AG04449 (cell line): ENCODE data around the gene RNF112.

Experiments used
- CTCF ChIA-PET: fragments of 350-600 bp; formaldehyde crosslinking; extraction: SDS; loops from one replicate; lab custom pipeline; 2021; ENCODE audit warnings: antibody characterized with exemption; lab: Yijun Ruan, JAX
- POLR2A ChIA-PET: fragments of 400-600, 350-600 bp; formaldehyde crosslinking; extraction: SDS; loops from one replicate; lab custom pipeline; 2020; ENCODE audit warnings: antibody characterized with exemption, inconsistent platforms; lab: Yijun Ruan, JAX
- DNase-seq: peaks from one replicate; pipeline ENCODE4 v3.0.0-alpha.2; 2010; ENCODE audit warnings: low read depth, low spot score
- H3K4me3 ChIP-seq: 2 replicates; pipeline ENCODE4 v1.5.1; 2011; ENCODE audit warnings: low read depth, mild to moderate bottlenecking, control low read depth, low read length
- TF ChIP-seq, protein P1 (sequence below): IDR thresholded peaks from one replicate; pipeline ENCODE4 v1.5.1; 2011; ENCODE audit warnings: mild to moderate bottlenecking, moderate library complexity, low read length, control low read depth, inconsistent platforms; ENCODE audit not compliant: insufficient read depth; ENCODE audit errors: missing control alignments

RNF112 gene

DNA sequence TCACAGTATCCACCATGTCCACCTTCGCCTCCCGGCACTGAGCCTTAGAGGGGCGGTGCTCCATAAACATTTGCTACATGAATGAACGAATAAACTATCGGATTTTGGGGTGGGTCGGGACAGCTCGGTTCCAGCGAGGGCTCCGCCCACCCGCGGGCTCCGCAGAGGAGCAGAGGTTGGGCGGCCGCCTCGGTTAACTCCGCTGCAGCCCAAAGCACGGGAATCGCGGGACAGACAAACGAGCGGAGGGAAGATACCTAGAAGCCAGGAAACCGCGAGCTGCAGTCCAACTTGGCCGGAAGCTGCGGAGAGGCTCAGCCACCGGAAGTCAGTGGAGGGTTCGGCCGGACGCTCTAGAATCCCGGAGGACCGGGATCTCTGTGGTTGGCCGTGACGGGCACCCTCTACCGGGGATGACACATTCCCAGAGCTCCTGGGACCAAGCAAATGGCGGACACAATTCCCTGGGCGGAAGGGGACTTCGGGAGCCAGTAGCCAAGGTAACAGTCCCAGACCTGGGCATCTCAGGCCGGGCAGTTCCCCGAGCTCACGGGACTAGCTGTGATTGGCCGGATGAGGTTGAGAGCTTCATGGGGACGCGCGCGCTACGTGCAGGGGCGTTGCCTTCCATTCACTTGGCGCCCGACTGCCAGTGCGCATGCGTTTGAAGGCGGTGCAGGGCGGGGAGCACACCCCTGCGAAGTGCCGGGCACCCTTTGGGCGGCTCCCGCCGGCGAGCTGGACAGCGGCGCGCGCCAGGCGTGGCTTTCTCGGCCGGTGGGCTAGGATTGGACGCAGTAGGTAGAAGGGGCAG is 33.2 kb upstream of the RNF112 start:
- ChIA-PET CTCF (interaction anchor here (0.9 to 4.4 kb wide), 13 partner anchors 9 to 389 kb away, joined by 3 to 42 read pairs (median 4); partner anchors contain the start of genes B9D1 and MFAP4), POLR2A (interaction anchor here (0.8 to 2.5 kb wide), 9 partner anchors 10 to 70 kb away, joined by 3 to 39 read pairs (median 9); partner anchors contain the start of genes B9D1 and MFAP4)
- TF ChIP-seq, protein P1, sequence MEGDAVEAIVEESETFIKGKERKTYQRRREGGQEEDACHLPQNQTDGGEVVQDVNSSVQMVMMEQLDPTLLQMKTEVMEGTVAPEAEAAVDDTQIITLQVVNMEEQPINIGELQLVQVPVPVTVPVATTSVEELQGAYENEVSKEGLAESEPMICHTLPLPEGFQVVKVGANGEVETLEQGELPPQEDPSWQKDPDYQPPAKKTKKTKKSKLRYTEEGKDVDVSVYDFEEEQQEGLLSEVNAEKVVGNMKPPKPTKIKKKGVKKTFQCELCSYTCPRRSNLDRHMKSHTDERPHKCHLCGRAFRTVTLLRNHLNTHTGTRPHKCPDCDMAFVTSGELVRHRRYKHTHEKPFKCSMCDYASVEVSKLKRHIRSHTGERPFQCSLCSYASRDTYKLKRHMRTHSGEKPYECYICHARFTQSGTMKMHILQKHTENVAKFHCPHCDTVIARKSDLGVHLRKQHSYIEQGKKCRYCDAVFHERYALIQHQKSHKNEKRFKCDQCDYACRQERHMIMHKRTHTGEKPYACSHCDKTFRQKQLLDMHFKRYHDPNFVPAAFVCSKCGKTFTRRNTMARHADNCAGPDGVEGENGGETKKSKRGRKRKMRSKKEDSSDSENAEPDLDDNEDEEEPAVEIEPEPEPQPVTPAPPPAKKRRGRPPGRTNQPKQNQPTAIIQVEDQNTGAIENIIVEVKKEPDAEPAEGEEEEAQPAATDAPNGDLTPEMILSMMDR, result peak; percentile 9
- peak overlapping the region; percentile 87 for H3K4me3 ChIP-seq
- DNase-seq, result peak; percentile 90

DNA sequence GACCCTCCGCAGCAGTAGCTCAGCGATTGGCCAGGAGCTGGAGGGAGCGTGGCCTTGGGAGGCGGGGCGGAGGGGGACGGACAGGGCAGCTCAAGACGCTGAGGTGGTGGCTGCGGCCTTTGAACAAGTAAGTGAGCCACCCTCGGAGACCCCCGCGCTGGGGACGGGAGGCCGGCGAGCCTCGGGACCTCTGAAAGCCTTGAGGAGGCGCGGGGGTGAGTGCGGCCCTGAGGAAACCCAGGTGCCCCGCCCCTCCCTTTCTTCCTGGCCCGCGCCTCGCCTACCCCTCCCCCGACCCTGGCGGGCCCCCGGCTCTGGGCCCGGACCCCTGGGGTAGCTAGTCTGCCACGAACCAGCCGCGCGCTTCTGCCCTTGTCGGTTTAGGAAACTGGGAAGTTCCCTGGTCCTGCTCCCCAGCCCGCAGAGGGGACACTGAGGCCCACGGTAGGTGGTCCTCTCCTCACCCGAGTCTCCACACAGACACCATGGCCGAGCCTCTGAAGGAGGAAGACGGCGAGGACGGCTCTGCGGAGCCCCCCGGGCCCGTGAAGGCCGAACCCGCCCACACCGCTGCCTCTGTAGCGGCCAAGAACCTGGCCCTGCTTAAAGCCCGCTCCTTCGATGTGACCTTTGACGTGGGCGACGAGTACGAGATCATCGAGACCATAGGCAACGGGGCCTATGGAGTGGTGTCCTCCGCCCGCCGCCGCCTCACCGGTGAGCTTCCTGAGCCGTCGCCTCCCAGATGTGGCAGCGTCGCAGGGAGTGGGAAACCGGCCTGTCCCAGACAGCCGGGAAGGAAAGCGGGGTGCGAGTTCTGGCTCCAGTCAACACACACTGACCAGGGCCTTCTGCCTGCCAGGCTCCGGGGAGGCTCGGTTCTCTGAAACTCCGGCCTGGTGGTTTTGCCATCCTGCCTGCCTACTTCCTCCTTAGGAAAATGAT is 32.3 kb upstream of the RNF112 start, which contains the start of gene MAPK7:
Gene MAPK7, plus strand, starts transcription at position 83 of the 945 bp plus-strand sequence. Its CDS starts 403 bp downstream, at position 486.
- peak within 1 kb of the TSS; percentile 87 for H3K4me3 ChIP-seq
- ChIA-PET CTCF (interaction anchor here (0.9 to 4.4 kb wide), 13 partner anchors 8 to 388 kb away, joined by 3 to 42 read pairs (median 4); partner anchors contain the start of genes B9D1 and MFAP4), POLR2A (interaction anchor here (1.1 to 2.5 kb wide), 6 partner anchors 9 to 69 kb away, joined by 5 to 39 read pairs (median 14); partner anchors contain the start of genes B9D1 and MFAP4)
- DNase-seq, result no peak
- TF ChIP-seq, protein P1, result no peak

DNA sequence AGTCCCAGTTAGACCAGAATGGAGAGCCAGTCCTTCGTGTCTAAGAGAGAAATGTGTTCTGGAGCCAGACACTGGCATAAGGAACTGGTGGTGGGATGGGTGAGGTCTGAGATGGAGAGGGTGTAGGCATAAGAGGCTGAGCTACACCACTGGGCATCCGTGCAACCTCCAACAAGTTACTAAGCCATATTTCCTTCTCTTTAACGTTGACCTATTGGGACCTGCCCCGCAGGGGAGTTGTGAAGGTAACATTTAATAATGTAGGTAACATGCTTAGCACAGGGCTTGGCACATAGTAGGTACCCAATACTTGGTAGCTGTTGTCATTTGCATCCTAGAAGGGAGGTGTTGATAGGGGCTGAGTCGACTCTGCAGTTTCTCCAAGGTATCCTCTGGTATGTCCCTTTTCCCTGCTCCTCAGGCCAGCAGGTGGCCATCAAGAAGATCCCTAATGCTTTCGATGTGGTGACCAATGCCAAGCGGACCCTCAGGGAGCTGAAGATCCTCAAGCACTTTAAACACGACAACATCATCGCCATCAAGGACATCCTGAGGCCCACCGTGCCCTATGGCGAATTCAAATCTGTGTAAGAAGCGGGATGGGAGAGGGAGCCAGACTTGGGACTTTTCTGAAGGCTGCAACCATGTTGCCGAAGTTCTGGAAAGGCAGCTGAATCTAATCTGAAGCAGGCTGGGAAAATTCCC is 31.5 kb upstream of the RNF112 start:
- POLR2A ChIA-PET, result interaction anchor here (2.5 kb wide), 1 partner anchor 8 kb away, joined by 39 read pairs; the partner anchor contains the start of gene MFAP4
- CTCF ChIA-PET, result interaction anchor here (1.1 to 4.4 kb wide), 5 partner anchors 9 to 68 kb away, joined by 3 to 42 read pairs (median 7); partner anchors contain the start of gene B9D1
- peak overlapping the region; percentile 86 for H3K4me3 ChIP-seq
- no peak for DNase-seq
- TF ChIP-seq, protein P1, result no peak

DNA sequence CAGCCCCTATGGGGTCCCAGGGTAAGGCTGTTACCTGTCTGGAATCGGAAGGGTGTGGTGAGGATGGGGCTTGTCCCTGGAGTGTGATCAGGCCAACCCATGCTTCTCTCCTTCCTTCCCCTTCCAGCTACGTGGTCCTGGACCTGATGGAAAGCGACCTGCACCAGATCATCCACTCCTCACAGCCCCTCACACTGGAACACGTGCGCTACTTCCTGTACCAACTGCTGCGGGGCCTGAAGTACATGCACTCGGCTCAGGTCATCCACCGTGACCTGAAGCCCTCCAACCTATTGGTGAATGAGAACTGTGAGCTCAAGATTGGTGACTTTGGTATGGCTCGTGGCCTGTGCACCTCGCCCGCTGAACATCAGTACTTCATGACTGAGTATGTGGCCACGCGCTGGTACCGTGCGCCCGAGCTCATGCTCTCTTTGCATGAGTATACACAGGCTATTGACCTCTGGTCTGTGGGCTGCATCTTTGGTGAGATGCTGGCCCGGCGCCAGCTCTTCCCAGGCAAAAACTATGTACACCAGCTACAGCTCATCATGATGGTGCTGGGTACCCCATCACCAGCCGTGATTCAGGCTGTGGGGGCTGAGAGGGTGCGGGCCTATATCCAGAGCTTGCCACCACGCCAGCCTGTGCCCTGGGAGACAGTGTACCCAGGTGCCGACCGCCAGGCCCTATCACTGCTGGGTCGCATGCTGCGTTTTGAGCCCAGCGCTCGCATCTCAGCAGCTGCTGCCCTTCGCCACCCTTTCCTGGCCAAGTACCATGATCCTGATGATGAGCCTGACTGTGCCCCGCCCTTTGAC is 30.3 kb upstream of the RNF112 start:
- DNase-seq, result no peak
- ChIA-PET CTCF (interaction anchor here (1.5 to 4.4 kb wide), 3 partner anchors 15 to 66 kb away, joined by 7 to 42 read pairs (median 7); partner anchors contain the start of gene B9D1), POLR2A (no interaction called here)
- TF ChIP-seq, protein P1, result no peak
- no peak overlapping the region for H3K4me3 ChIP-seq

DNA sequence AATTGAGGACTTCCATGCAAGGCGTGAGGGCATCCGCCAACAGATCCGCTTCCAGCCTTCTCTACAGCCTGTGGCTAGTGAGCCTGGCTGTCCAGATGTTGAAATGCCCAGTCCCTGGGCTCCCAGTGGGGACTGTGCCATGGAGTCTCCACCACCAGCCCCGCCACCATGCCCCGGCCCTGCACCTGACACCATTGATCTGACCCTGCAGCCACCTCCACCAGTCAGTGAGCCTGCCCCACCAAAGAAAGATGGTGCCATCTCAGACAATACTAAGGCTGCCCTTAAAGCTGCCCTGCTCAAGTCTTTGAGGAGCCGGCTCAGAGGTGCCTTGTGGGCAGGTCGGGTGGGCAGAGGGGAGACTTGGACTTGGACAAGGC is 29.7 kb upstream of the RNF112 start:
- no peak for DNase-seq
- CTCF ChIA-PET, result interaction anchor here (1.5 to 4.4 kb wide), 2 partner anchors 19 to 66 kb away, joined by 7 to 42 read pairs; partner anchors contain the start of gene B9D1
- no peak overlapping the region for H3K4me3 ChIP-seq
- TF ChIP-seq, protein P1, result no peak
- POLR2A ChIA-PET, result no interaction called here
